HepG2 (cell line): ENCODE results near the gene ITPR1. TPM values are rescaled to one million over a fixed set of nuclear protein-coding genes. Genes with fewer than 3 reads are reported as not detected.

Experiments
- ARID2 ChIP-seq: sonication (generic); formaldehyde crosslinking; IDR thresholded peaks from 2 replicates; pipeline ENCODE4 v1.8.1; 2022; ENCODE audit warnings: mild to moderate bottlenecking, missing genetic modification reagents, borderline replicate concordance
- BHLHE40 ChIP-seq: IDR thresholded peaks from 2 replicates; pipeline ENCODE4 v1.6.1; 2011; ENCODE audit warnings: low read length, improper control_type of control experiment
- CEBPG ChIP-seq: IDR thresholded peaks from 2 replicates; pipeline ENCODE4 v1.6.1; 2016
- EHMT2 ChIP-seq: fragments of 200-600 bp; sonication (generic); IDR thresholded peaks from 2 replicates; pipeline ENCODE4 v1.7.0; 2017; ENCODE audit warnings: antibody characterized with exemption, low read depth, low read length, borderline replicate concordance
- EP300 ChIP-seq, 3 experiments: sonication (generic) in 1 of 3; formaldehyde crosslinking in 1 of 3; IDR thresholded peaks; 2 replicates each; pipeline versions ENCODE4 v1.5.1 to v1.6.1; 2011 to 2020; ENCODE audit warnings: low read depth in 2 of 3, low read length in 2 of 3, borderline replicate concordance in 1 of 3, improper control_type of control experiment in 1 of 3, mild to moderate bottlenecking in 1 of 3, missing genetic modification reagents in 1 of 3, moderate library complexity in 1 of 3
- HOXA3 ChIP-seq: sonication (generic); formaldehyde crosslinking; IDR thresholded peaks from 2 replicates; pipeline ENCODE4 v1.5.0; 2020; ENCODE audit warnings: missing genetic modification reagents
- KMT2A ChIP-seq: sonication (generic); formaldehyde crosslinking; IDR thresholded peaks from 2 replicates; pipeline ENCODE4 v1.4.0; 2020; ENCODE audit warnings: missing genetic modification reagents
- MTA3 ChIP-seq: sonication (generic); formaldehyde crosslinking; IDR thresholded peaks from 2 replicates; pipeline ENCODE4 v1.4.0; 2020; ENCODE audit warnings: missing genetic modification reagents
- NR2F6 ChIP-seq, 2 experiments: IDR thresholded peaks; 2 replicates each; pipeline ENCODE4 v1.6.1; 2016; ENCODE audit warnings: antibody characterized with exemption in 1 of 2, mild to moderate bottlenecking in 1 of 2
- RNF2 ChIP-seq: fragments of 450-650 bp; conservative IDR thresholded peaks from 2 replicates; pipeline ENCODE4 v1.6.1; 2016; ENCODE audit warnings: low read depth
- SRF ChIP-seq: IDR thresholded peaks from 2 replicates; pipeline ENCODE4 v1.6.1; 2011; ENCODE audit warnings: mild to moderate bottlenecking, low read depth, low read length, moderate library complexity
- U2AF2 ChIP-seq: fragments of 200-400 bp; formaldehyde crosslinking; IDR thresholded peaks from 2 replicates; pipeline ENCODE4 v1.6.1; 2017; ENCODE audit warnings: low read depth, mild to moderate bottlenecking, low read length
- WIZ ChIP-seq: sonication (generic); formaldehyde crosslinking; IDR thresholded peaks from 2 replicates; pipeline ENCODE4 v1.5.1; 2020; ENCODE audit warnings: mild to moderate bottlenecking, missing genetic modification reagents
- ZFP36L2 ChIP-seq: sonication (generic); formaldehyde crosslinking; IDR thresholded peaks from 2 replicates; pipeline ENCODE4 v1.4.0; 2020; ENCODE audit warnings: missing genetic modification reagents
- ZMYM3 ChIP-seq: sonication (generic); formaldehyde crosslinking; IDR thresholded peaks from 2 replicates; pipeline ENCODE4 v1.5.1; 2020; ENCODE audit warnings: mild to moderate bottlenecking, missing genetic modification reagents
- ZNF292 ChIP-seq: sonication (generic); formaldehyde crosslinking; IDR thresholded peaks from 2 replicates; pipeline ENCODE4 v1.8.1; 2022; ENCODE audit warnings: mild to moderate bottlenecking, low read depth, missing genetic modification reagents, borderline replicate concordance
- ZNF33A ChIP-seq: sonication (generic); formaldehyde crosslinking; IDR thresholded peaks from 2 replicates; pipeline ENCODE4 v1.5.1; 2020; ENCODE audit warnings: missing genetic modification reagents, mild to moderate bottlenecking, moderate library complexity, borderline replicate concordance
- ZNF83 ChIP-seq: sonication (generic); formaldehyde crosslinking; IDR thresholded peaks from 2 replicates; pipeline ENCODE4 v1.4.0; 2020; ENCODE audit warnings: missing genetic modification reagents, mild to moderate bottlenecking, borderline replicate concordance
- polyA plus RNA-seq, 8 experiments: library from polyadenylated mRNA; depleted of rRNA in 3 of 8; stranded (reverse) in 7 of 8; unstranded in 1 of 8; fragments of >200 nt; fragmentation: Illumina TruSeq in 4 of 8; extraction: Trizol in 4 of 8; gene quantifications; 2 replicates each; pipeline versions ENCODE4 v1.2.1 to v1.2.3, GENCODE V29; 2011 to 2016; ENCODE audit warnings: low read depth in 4 of 8, missing spikeins in 1 of 8, mixed read lengths in 1 of 8; ENCODE audit not compliant: insufficient read depth in 1 of 8
- total RNA-seq, 5 experiments: library from RNA; depleted of rRNA; stranded (reverse); fragments of >200 nt; fragmentation: Illumina TruSeq; extraction: Trizol; gene quantifications; 2 replicates each; pipeline ENCODE4 v1.2.3, GENCODE V29; 2016; ENCODE audit warnings: low read depth in 1 of 5
- TF ChIP-seq, protein P1 (sequence below), 2 experiments: IDR thresholded peaks; 2 replicates each; pipeline ENCODE4 v1.6.1; 2011 to 2012; ENCODE audit warnings: low read length in 2 of 2, borderline replicate concordance in 1 of 2, low read depth in 1 of 2, mild to moderate bottlenecking in 1 of 2, moderate library complexity in 1 of 2
- TF ChIP-seq, protein P2 (sequence below): sonication (generic); formaldehyde crosslinking; IDR thresholded peaks from 2 replicates; pipeline ENCODE4 v1.4.0; 2020; ENCODE audit warnings: missing genetic modification reagents, borderline replicate concordance
- TF ChIP-seq, protein P3 (sequence below): sonication (generic); formaldehyde crosslinking; IDR thresholded peaks from 2 replicates; pipeline ENCODE4 v1.5.0; 2020; ENCODE audit warnings: missing genetic modification reagents

Gene ITPR1
- total and polyA plus RNA-seq, 2 of the 13 experiments (the other 11 are each of a cell fraction or from before 2014, with no cell fraction given) = 10.0 to 11.4 TPM

DNA sequence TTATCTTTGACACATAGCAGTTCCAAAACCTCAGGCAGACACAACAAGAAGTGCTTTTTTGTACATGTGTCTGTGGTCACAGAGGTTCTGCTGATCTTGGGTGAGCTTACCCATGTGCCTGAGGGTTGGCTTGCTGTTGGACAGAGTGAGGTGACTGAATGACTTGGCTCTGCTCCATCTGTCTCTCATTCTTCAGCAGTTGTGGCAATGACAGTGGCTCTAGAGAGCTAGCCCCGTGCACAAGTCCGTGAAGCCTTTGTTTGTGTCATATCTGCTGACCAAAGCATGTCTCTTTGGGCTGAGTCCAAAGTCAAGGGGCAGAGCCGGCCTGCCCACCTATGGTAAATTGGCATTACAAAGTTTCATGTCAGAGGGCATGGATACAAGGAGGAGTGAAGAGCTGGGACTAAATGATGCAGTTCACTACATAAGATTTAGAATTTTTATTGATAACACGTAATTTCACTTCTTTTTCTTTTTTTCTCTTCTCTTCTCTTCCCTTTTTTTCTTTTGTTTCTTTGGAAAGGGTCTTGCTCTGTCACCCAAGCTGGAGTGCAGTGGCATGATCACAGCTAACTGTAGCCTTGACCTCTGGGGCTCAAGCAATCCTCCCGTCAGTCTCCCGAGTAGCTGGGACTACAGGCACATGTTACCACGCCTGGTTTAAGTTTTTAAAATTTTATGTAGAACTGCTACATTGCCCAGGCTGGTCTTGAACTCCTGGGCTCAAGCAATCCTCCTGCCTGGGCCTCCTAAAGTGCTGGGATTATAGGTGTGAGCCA lies 77.9 kb downstream of the ITPR1 start (continued):
- TF ChIP-seq, protein P1, sequence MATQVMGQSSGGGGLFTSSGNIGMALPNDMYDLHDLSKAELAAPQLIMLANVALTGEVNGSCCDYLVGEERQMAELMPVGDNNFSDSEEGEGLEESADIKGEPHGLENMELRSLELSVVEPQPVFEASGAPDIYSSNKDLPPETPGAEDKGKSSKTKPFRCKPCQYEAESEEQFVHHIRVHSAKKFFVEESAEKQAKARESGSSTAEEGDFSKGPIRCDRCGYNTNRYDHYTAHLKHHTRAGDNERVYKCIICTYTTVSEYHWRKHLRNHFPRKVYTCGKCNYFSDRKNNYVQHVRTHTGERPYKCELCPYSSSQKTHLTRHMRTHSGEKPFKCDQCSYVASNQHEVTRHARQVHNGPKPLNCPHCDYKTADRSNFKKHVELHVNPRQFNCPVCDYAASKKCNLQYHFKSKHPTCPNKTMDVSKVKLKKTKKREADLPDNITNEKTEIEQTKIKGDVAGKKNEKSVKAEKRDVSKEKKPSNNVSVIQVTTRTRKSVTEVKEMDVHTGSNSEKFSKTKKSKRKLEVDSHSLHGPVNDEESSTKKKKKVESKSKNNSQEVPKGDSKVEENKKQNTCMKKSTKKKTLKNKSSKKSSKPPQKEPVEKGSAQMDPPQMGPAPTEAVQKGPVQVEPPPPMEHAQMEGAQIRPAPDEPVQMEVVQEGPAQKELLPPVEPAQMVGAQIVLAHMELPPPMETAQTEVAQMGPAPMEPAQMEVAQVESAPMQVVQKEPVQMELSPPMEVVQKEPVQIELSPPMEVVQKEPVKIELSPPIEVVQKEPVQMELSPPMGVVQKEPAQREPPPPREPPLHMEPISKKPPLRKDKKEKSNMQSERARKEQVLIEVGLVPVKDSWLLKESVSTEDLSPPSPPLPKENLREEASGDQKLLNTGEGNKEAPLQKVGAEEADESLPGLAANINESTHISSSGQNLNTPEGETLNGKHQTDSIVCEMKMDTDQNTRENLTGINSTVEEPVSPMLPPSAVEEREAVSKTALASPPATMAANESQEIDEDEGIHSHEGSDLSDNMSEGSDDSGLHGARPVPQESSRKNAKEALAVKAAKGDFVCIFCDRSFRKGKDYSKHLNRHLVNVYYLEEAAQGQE (IDR thresholded peaks at IDR 0.05; ENCODE audit: borderline replicate concordance in 1 of 2, low read depth in 1 of 2, low read length in 2 of 2) = no peak
- TF ChIP-seq MTA3 (CRISPR knock-in tag) (no peak), HOXA3 (CRISPR knock-in tag) (peak; percentile 17; the same call in 1 of the 2 replicates), ARID2 (CRISPR knock-in tag) (no peak), EHMT2 (peak; percentile 84; the same call in 1 of the 2 replicates), NR2F6 (IDR thresholded peaks at IDR 0.05) (peak; percentile 59), NR2F6 (CRISPR knock-in tag; IDR thresholded peaks at IDR 0.05) (0 out of 2 replicates have a peak, but pooled peaks have one; percentile 46), U2AF2 (no peak), WIZ (CRISPR knock-in tag) (no peak), ZFP36L2 (no peak), ZMYM3 (CRISPR knock-in tag) (peak; percentile 37; the same call in 1 of the 2 replicates), RNF2 (no peak), EP300 (IDR thresholded peaks at IDR 0.05; ENCODE audit: low read depth in 2 of 2, low read length in 2 of 2) (0 out of 4 replicates have a peak, but pooled peaks of 1 of the 2 experiments have one; percentile 3), EP300 (CRISPR knock-in tag; IDR thresholded peaks at IDR 0.05; ENCODE audit: borderline replicate concordance) (0 out of 2 replicates have a peak, but pooled peaks have one; percentile 27), BHLHE40 (peak; percentile 53), ZNF292 (CRISPR knock-in tag) (peak; percentile 71; the same call in 1 of the 2 replicates), ZNF33A (no peak), ZNF83 (CRISPR knock-in tag) (no peak), CEBPG (no peak), SRF (no peak), KMT2A (CRISPR knock-in tag) (no peak)
- TF ChIP-seq, protein P2, sequence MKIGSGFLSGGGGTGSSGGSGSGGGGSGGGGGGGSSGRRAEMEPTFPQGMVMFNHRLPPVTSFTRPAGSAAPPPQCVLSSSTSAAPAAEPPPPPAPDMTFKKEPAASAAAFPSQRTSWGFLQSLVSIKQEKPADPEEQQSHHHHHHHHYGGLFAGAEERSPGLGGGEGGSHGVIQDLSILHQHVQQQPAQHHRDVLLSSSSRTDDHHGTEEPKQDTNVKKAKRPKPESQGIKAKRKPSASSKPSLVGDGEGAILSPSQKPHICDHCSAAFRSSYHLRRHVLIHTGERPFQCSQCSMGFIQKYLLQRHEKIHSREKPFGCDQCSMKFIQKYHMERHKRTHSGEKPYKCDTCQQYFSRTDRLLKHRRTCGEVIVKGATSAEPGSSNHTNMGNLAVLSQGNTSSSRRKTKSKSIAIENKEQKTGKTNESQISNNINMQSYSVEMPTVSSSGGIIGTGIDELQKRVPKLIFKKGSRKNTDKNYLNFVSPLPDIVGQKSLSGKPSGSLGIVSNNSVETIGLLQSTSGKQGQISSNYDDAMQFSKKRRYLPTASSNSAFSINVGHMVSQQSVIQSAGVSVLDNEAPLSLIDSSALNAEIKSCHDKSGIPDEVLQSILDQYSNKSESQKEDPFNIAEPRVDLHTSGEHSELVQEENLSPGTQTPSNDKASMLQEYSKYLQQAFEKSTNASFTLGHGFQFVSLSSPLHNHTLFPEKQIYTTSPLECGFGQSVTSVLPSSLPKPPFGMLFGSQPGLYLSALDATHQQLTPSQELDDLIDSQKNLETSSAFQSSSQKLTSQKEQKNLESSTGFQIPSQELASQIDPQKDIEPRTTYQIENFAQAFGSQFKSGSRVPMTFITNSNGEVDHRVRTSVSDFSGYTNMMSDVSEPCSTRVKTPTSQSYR (CRISPR knock-in tag) = no peak
- TF ChIP-seq, protein P3, sequence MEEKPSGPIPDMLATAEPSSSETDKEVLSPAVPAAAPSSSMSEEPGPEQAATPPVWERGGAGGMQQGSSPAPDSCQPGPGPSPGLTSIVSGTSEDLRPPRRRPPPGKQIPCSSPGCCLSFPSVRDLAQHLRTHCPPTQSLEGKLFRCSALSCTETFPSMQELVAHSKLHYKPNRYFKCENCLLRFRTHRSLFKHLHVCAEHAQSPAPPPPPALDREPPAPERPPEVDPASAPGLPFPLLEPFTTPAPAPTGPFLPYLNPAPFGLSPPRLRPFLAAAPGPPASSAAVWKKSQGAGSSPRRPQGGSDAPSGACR (CRISPR knock-in tag) = no peak
